DMS114 treated with DMSO at 0.1 percent for 48 hours (cell line): ENCODE data around the gene ENAH.
"Not testable (repeated sequence)": the region's sequence is repeated elsewhere in the genome, so short reads cannot be mapped to it uniquely, and the experiment has no call there.

Experiments used
- DNase-seq: peaks from one replicate; lab custom pipeline; 2025; ENCODE audit not compliant: unreplicated experiment; lab: John Stamatoyannopoulos, UW

ENAH gene

GRCh38 chr1:225532240-225532944 is 120.5 kb downstream of the ENAH start:
- no peak for DNase-seq

GRCh38 chr1:225529726-225530125 is 123.2 kb downstream of the ENAH start:
- no peak for DNase-seq

- no peak for DNase-seq
Measured at GRCh38 chr1:225527575-225527974, 125.3 kb downstream of the ENAH start.

- no peak for DNase-seq
Measured at GRCh38 chr1:225526878-225527277, 126.0 kb downstream of the ENAH start.

- DNase-seq: no peak
Measured at GRCh38 chr1:225525377-225525776, 127.5 kb downstream of the ENAH start.

GRCh38 chr1:225524570-225524969 is 128.4 kb downstream of the ENAH start:
- no peak for DNase-seq

- no peak for DNase-seq
Measured at GRCh38 chr1:225523263-225523950, 129.5 kb downstream of the ENAH start.

GRCh38 chr1:225522588-225523262 is 130.2 kb downstream of the ENAH start:
- DNase-seq: no peak

- no peak for DNase-seq
Measured at GRCh38 chr1:225520587-225521227, 132.2 kb downstream of the ENAH start.

- DNase-seq: no peak
Measured at GRCh38 chr1:225519166-225519863, 133.6 kb downstream of the ENAH start.

GRCh38 chr1:225517697-225518096 is 135.2 kb downstream of the ENAH start:
- peak; percentile 22 for DNase-seq

- no peak for DNase-seq
Measured at GRCh38 chr1:225517221-225517620, 135.7 kb downstream of the ENAH start.

- DNase-seq: no peak
Measured at GRCh38 chr1:225514671-225515081, 138.2 kb downstream of the ENAH start.

GRCh38 chr1:225513576-225513975 is 139.3 kb downstream of the ENAH start:
- DNase-seq: not testable (repeated sequence)

- no peak for DNase-seq
Measured at GRCh38 chr1:225511828-225512381, 141.0 kb downstream of the ENAH start.

- DNase-seq: not testable (repeated sequence)
Measured at GRCh38 chr1:225510740-225511139, 142.2 kb downstream of the ENAH start.

- DNase-seq: no peak
Measured at GRCh38 chr1:225509770-225510169, 143.2 kb downstream of the ENAH start.

GRCh38 chr1:225509376-225509707 is 143.6 kb downstream of the ENAH start:
- no peak for DNase-seq

- no peak for DNase-seq
Measured at GRCh38 chr1:225508538-225509375, 144.2 kb downstream of the ENAH start.

- no peak for DNase-seq
Measured at GRCh38 chr1:225506727-225507126, 146.2 kb downstream of the ENAH start.
